IPS-15b (cell line): ENCODE results near the gene KIAA0319L.
"Not testable (repeated sequence)": the region's sequence is repeated elsewhere in the genome, so short reads cannot be mapped to it uniquely, and the experiment has no call there.

ENCODE experiments used
- H3K27me3 ChIP-seq: one replicate; pipeline ENCODE4 v1.6.1; 2013; ENCODE audit warnings: low read length; ENCODE audit not compliant: control insufficient read depth, insufficient read depth
- H3K36me3 ChIP-seq: one replicate; pipeline ENCODE4 v1.6.1; 2013; ENCODE audit warnings: low read length; ENCODE audit not compliant: control insufficient read depth, insufficient read depth
- H3K4me1 ChIP-seq: one replicate; pipeline ENCODE4 v1.6.1; 2013; ENCODE audit warnings: mild to moderate bottlenecking, low read length; ENCODE audit not compliant: control insufficient read depth, insufficient read depth
- H3K4me3 ChIP-seq: one replicate; pipeline ENCODE4 v1.5.1; 2013; ENCODE audit warnings: low read depth, low read length
- H3K9ac ChIP-seq: one replicate; pipeline ENCODE4 v1.6.1; 2013; ENCODE audit warnings: low read depth, mild to moderate bottlenecking, low read length
- H3K9me3 ChIP-seq: one replicate; pipeline ENCODE4 v1.6.1; 2013; ENCODE audit warnings: mild to moderate bottlenecking, low read length; ENCODE audit not compliant: control insufficient read depth, insufficient read depth

KIAA0319L gene

GRCh38 chr1:35592991-35593769 is 36.0 kb upstream of the KIAA0319L start:
- H3K36me3 ChIP-seq = no peaks in the 10 kb centered on the region
- H3K9ac ChIP-seq = no peak overlapping the region
- no peaks in the 10 kb centered on the region for H3K27me3 ChIP-seq
- no peak overlapping the region for H3K4me3 ChIP-seq
- no peaks in the 10 kb centered on the region for H3K9me3 ChIP-seq
- H3K4me1 ChIP-seq = no peaks in the 10 kb centered on the region

DNA sequence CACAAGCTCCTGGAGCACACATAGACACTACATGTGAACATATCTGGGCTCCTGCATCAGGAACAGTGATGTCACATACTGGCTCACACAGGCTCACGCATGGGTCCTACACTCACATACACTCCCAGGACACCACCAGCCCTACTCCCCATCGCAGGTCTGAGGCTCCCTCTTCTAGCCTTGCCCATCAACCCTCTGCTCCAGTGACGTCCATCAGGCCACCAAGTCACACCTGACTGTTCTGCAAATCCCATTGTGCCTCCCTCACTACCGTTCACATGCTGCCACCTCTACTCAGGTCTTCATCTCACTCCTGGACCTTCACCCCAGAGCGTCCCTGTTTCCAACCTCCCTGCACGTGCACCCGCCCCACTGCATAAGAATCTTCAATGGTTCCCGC is 34.0 kb upstream of the KIAA0319L start:
- Histone ChIP-seq H3K27me3 (peaks cover 3% of the 10 kb centered on the region), H3K9me3 (no peaks in the 10 kb centered on the region), H3K4me3 (no peak overlapping the region), H3K9ac (no peak overlapping the region), H3K36me3 (no peaks in the 10 kb centered on the region), H3K4me1 (no peaks in the 10 kb centered on the region)

- Histone ChIP-seq H3K9ac (no peak overlapping the region), H3K4me1 (no peaks in the 10 kb centered on the region), H3K27me3 (peaks cover 3% of the 10 kb centered on the region), H3K9me3 (no peaks in the 10 kb centered on the region), H3K36me3 (no peaks in the 10 kb centered on the region), H3K4me3 (no peak overlapping the region)
Measured at GRCh38 chr1:35590476-35591040, 33.4 kb upstream of the KIAA0319L start.

- H3K4me3 ChIP-seq = no peak overlapping the region
- no peaks in the 10 kb centered on the region for H3K4me1 ChIP-seq
- H3K9me3 ChIP-seq = no peaks in the 10 kb centered on the region
- H3K36me3 ChIP-seq = no peaks in the 10 kb centered on the region
- peaks cover 3% of the 10 kb centered on the region for H3K27me3 ChIP-seq
- no peak overlapping the region for H3K9ac ChIP-seq
Measured at GRCh38 chr1:35589516-35590427, 32.6 kb upstream of the KIAA0319L start.

DNA sequence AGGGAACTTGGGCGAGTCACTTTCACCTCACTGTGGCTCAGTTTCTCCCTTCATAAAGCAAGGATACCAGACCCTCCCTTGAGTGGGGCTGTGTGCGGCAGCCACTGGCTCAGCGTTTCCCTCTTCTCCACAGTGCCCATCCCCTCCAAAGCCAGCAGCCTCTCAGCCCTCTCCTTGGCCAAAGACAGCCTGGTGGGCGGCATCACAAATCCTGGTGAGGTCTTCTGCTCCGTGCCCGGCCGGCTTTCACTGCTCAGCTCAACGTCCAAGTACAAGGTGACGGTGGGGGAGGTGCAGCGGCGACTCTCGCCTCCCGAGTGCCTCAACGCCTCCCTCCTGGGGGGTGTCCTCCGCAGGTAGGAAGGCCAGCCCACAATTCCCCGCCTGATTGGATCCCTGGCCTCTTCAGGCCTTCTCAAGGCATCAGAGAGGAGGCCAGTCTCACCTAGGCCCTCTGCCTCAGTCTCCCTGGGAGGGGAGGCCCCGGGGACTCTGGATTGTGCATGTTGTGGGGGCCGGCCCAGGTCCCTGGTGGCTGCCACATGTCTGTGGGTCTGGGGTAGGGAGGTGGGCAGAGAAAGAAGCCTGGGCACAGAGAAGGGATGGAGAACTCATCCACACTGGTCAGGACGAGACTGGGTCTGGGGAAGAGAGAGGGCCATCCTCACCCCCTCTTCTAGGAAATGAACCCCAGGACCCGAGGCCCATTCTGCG is 31.2 kb upstream of the KIAA0319L start:
- H3K4me1 ChIP-seq = no peaks in the 10 kb centered on the region
- no peak overlapping the region for H3K9ac ChIP-seq
- H3K36me3 ChIP-seq = no peaks in the 10 kb centered on the region
- H3K27me3 ChIP-seq = peaks cover 3% of the 10 kb centered on the region
- no peak overlapping the region for H3K4me3 ChIP-seq
- no peaks in the 10 kb centered on the region for H3K9me3 ChIP-seq

- Histone ChIP-seq H3K27me3 (peaks cover 3% of the 10 kb centered on the region), H3K9me3 (no peaks in the 10 kb centered on the region), H3K4me1 (no peaks in the 10 kb centered on the region), H3K9ac (no peak overlapping the region), H3K4me3 (no peak overlapping the region), H3K36me3 (no peaks in the 10 kb centered on the region)
Measured at GRCh38 chr1:35587736-35588135, 30.5 kb upstream of the KIAA0319L start.

GRCh38 chr1:35586808-35587207 is 29.6 kb upstream of the KIAA0319L start:
- Histone ChIP-seq H3K27me3 (peaks cover 3% of the 10 kb centered on the region), H3K9me3 (no peaks in the 10 kb centered on the region), H3K9ac (no peak overlapping the region), H3K4me3 (no peak overlapping the region), H3K4me1 (no peaks in the 10 kb centered on the region), H3K36me3 (no peaks in the 10 kb centered on the region)

DNA sequence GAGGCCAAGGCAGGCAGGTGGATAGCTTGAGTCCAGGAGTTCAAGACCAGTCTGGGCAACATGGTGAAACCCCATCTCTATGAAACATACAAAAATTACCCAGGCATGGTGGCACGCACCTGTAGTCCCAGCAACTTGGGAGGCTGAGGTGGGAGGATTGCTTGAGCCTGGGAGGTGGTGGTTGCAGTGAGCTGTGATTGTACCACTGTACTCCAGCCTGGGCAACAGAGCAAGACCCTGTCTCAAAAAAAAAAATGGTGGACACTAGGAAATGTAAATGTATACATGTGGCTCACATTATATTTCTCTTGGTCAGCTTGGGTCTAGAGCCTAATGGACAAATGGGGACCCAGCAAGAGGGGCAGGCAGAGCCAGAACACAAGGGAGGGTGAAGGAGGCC is 28.6 kb upstream of the KIAA0319L start:
- H3K4me1 ChIP-seq, H3K9me3 ChIP-seq, H3K4me3 ChIP-seq, H3K36me3 ChIP-seq, H3K9ac ChIP-seq, H3K27me3 ChIP-seq: not testable (repeated sequence)

DNA sequence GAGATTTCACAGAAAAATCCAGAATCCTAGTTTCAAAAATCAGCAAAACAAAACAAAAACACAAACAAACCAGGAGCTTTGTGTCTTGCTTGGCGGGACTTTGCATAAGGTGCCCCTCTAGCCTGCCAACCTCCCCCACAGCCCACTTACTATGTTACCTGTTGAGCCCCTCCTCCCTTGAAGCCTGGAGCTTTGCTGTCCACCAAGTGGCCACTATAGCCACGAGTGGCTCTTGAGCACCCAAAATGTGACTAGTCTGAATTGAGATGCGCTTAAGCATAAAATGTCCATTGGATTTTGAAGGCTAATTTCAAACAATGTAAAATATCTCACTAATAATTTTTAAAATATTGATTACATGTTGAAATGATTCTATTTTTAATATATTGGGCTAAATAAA is 28.1 kb upstream of the KIAA0319L start:
- no peaks in the 10 kb centered on the region for H3K4me1 ChIP-seq
- H3K9ac ChIP-seq = no peak overlapping the region
- peaks cover 9% of the 10 kb centered on the region for H3K27me3 ChIP-seq
- no peaks in the 10 kb centered on the region for H3K9me3 ChIP-seq
- H3K4me3 ChIP-seq = no peak overlapping the region
- H3K36me3 ChIP-seq = no peaks in the 10 kb centered on the region

- not testable (repeated sequence) for H3K9me3 ChIP-seq, H3K4me3 ChIP-seq, H3K9ac ChIP-seq, H3K4me1 ChIP-seq, H3K36me3 ChIP-seq
- peaks cover 31% of the 10 kb centered on the region for H3K27me3 ChIP-seq
Measured at GRCh38 chr1:35581621-35582020, 24.4 kb upstream of the KIAA0319L start.

- Histone ChIP-seq H3K4me1 (peaks cover 3% of the 10 kb centered on the region), H3K9me3 (no peaks in the 10 kb centered on the region), H3K9ac (no peak overlapping the region), H3K4me3 (no peak overlapping the region), H3K36me3 (no peaks in the 10 kb centered on the region), H3K27me3 (peaks cover 38% of the 10 kb centered on the region)
Measured at GRCh38 chr1:35580949-35581388, 23.8 kb upstream of the KIAA0319L start.
